ENCODE measurements around the gene APOA5. TPM values are rescaled to one million over a fixed set of nuclear protein-coding genes. Genes with fewer than 3 reads are reported as not detected.
"Not testable (repeated sequence)": the region's sequence is repeated elsewhere in the genome, so short reads cannot be mapped to it uniquely, and the experiment has no call there.

APOA5 gene
- total RNA-seq, 1 experiment from 2014 or later = not detected

GRCh38 chr11:116773203-116774097, 18.2 kb downstream of the APOA5 start:
- DNase-seq (ENCODE audit: low spot score) = peak; percentile 71

DNA sequence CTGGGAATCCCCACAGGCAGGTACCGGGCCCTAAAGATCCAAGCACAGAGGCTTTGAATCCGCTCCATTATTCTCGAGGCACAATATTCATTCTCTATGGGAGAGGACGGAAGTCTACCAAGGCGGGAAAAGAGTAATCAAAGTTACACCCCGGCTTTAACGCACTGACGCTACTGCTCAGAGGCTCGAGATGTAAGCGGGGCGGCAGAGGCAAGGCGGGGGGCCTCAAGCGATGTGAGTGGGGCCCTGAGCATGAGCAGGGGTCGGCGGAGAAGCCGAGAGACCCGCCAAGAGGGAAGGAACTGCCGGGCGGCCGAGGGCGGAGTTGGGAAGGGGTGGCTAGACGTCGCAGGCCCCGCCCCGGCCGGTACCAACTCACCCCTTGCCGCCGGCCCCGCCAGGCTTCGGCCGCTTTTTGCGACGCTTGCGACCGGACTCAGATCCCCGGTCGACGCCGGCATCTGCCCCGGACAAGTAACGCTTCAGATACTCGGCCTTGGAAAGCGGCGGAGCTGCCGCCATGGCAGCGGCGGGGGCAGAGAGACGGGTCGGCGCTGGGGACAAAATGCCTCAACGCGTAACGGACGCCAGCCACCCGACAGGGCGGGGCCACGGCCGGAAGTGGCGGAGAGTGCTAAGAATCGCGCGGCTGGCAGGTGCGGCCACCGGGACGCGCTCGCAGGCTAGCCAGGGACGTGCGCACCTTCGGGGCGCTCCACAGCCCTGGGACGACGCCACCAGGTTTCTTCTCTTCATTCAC, 19.1 kb downstream of the APOA5 start, which contains the start of gene BUD13:
Gene BUD13, minus strand, starts transcription at position 545 of the 760 bp plus-strand sequence. Its CDS starts 23 bp downstream, at position 522.
- peak; percentile 95 for DNase-seq (ENCODE audit: low spot score)

- peak; percentile 33 for DNase-seq (ENCODE audit: low spot score)
These were observed 19.7 kb downstream of the APOA5 start for GRCh38 chr11:116771935-116772334.

- DNase-seq (ENCODE audit: low spot score) = no peak
These were observed 29.5 kb downstream of the APOA5 start for GRCh38 chr11:116762132-116762531.

- DNase-seq (ENCODE audit: low spot score) = not testable (repeated sequence)
These were observed 35.6 kb downstream of the APOA5 start for GRCh38 chr11:116756044-116756443.

- no peak for DNase-seq (ENCODE audit: low spot score)
These were observed 41.5 kb downstream of the APOA5 start for GRCh38 chr11:116750070-116750718.

GRCh38 chr11:116742104-116742503, 49.6 kb downstream of the APOA5 start:
- no peak for DNase-seq (ENCODE audit: low spot score)

DNA sequence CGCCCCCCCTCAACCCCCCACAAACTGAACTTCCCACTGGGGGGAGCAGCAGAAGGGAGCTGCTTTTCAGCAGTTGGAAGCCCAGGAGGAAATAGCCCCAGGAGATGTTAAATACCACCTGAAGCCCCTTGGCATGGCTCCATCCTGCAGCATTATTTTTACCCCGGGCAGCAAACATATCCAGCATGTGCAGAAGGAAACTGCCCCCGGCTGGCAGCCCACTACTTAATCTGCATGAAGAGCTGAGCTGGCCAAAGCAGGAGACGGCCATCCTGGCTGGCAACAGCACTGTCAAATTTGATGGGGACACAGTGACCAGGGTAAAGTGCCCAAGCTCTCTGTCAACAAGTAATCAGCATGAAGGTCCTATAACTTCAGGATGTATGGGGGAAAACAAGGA, 50.9 kb downstream of the APOA5 start:
- DNase-seq (ENCODE audit: low spot score) = no peak

Other genes with a start within 250 kb of the APOA5 start
- gene BUD13, start 18.9 kb downstream of the APOA5 start, total RNA-seq (2014; rRNA removed; shearing (Covaris generic)) = 21.7 and 22.1 TPM in 2 replicates
- 56.3 and 60.7 TPM in 2 replicates for gene ZPR1, start 3.9 kb downstream of the APOA5 start, total RNA-seq (2014; rRNA removed; shearing (Covaris generic))
- gene APOA4, start 31.4 kb upstream of the APOA5 start, total RNA-seq (2014; rRNA removed; shearing (Covaris generic)) = not detected in 2 replicates
- gene APOC3, start 38.0 kb upstream of the APOA5 start, total RNA-seq (2014; rRNA removed; shearing (Covaris generic)) = not detected in 2 replicates
- gene APOA1, start 45.7 kb upstream of the APOA5 start, total RNA-seq (2014; rRNA removed; shearing (Covaris generic)) = not detected in 2 replicates